MV-4-11 (cell line): ENCODE data around the gene ZNF469.
A peak's percentile ranks its signal among the peaks of the same experiment; 100 is the strongest.

Source experiments
- DNase-seq: peaks from one replicate; lab custom pipeline; 2025; lab: John Stamatoyannopoulos, UW

ZNF469 gene

DNA sequence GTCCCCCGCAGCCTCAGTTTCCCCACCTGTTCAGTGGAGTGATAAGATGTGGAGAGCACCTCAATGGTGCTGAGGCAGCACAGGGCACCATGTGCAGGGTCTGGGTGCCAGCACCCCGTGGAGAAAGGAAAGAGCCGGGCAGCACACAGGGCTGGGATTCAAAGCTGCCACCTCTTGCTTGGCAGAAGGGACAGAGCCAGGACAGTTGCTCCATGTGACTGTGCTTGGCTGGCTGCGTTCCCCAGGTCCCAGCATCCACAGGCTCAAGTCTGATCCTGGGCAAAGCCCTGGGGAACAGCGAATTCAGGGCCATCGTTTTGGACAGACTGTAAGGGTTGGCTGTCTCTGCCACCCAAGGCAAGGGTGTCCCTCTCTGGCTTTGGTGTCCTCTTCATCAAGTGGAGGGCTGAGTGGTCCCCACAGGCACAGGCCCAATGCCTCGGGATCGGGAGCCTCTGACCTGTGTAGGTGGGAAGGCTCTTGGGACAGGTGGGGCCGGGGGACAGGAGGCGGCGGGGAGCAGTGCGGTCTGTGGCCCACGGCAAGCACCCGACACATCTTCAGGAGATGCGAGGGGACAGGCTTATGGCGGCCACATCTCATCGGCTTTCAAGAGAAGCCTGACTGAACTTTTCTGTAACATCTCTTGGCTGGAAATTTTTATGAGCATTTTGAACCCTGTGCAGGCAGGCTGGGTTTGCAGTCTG is 8.5 kb downstream of the ZNF469 start:
- no peak for DNase-seq

DNA sequence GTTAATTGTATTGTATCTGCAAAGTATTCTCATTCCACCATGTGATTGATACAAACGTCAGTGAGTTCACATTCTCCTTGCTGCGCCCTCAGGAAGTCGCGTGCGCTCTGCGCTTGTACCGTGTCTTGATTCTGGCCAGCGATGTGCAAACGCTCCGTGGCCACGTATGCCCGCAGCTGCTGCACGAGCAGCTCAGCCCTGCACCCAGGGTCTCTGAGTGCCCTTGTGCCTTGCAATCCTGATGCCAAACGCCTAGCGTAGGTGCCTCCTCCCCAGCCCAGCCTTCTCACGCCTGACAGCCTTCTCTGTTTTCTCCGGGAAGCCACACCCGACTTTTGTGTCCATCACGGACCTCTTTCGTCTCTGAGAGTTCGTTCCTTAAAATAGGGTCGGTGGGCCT is 9.4 kb downstream of the ZNF469 start:
- no peak for DNase-seq

DNA sequence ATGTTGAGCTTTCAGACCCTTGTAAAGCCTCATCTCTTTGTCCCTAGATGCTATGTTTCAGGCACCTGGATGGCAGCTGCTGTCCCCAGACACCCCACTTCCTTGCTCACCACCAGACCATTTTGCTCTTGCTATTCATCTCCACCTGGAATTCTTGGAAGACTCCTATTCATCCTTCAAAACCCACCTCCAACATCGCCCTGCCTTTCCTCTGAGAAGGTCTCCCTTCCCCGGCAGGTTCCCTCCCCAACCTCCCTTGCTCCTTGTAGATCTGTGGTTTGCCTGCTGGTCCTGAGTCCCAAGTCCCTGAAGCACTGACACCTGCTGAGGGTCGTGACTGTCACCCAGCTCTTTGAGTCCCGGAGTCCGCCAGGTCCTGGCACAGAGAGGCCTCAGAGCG is 9.9 kb downstream of the ZNF469 start:
- no peak for DNase-seq

DNA sequence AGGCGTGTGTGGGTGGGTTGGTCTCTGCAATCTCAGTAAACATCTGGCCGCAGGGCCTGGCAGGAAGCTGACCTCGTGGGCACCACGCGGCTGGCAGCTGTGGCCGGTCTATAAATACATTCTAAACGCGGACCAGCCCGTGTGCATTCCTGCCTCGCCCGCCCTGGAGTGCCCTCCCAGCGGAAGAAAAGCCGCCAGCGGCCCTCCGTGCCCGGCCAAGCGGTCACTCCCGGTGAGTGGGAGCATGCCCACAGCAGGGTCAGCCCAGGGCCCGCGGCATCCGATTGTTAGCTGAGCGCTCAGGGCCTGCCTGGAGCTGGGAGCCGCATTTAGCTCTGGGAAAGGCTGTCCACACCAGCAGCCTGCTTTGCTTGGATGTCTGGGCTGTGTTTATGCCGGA is 10.3 kb downstream of the ZNF469 start:
- peak; percentile 7 for DNase-seq

DNA sequence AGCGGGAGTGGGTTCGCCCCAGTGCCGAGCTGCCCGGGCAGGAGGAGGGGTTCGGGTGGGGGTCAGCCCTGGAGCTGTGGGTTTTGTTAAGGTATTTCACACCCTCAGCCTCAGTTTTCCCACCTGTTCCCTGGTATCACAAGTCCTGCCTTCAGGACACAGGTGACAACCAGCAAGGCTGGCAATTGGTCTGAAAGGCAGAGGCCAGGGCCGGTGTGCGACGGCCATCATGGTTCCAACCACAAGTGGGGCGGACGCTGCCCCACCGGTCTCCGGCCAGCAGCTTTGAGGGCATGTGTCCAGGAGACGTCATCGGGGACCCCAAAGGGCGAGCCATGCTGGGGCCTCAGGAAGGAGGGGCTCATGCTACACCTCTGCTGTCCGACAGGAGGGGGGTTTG is 10.8 kb downstream of the ZNF469 start:
- no peak for DNase-seq

DNA sequence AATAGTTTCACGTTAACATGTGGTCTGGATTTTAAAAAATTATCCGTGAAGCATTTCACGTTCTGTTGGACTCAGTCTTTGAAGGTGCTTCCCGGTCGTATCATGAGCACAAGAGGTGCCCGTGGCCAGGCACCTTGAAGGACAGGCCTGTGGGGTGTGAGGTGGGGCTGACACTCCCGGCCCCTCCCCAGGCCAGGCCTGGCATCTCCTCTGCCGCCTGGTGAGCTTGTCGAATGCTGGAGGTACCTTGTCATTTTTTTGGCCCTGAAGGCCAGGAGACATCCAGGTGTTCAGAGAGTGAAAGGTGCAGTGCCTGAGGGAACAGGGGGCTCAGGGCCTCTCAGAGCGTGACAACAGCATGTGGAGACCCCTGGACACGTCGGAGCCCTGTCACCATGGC is 11.7 kb downstream of the ZNF469 start:
- DNase-seq = no peak

DNA sequence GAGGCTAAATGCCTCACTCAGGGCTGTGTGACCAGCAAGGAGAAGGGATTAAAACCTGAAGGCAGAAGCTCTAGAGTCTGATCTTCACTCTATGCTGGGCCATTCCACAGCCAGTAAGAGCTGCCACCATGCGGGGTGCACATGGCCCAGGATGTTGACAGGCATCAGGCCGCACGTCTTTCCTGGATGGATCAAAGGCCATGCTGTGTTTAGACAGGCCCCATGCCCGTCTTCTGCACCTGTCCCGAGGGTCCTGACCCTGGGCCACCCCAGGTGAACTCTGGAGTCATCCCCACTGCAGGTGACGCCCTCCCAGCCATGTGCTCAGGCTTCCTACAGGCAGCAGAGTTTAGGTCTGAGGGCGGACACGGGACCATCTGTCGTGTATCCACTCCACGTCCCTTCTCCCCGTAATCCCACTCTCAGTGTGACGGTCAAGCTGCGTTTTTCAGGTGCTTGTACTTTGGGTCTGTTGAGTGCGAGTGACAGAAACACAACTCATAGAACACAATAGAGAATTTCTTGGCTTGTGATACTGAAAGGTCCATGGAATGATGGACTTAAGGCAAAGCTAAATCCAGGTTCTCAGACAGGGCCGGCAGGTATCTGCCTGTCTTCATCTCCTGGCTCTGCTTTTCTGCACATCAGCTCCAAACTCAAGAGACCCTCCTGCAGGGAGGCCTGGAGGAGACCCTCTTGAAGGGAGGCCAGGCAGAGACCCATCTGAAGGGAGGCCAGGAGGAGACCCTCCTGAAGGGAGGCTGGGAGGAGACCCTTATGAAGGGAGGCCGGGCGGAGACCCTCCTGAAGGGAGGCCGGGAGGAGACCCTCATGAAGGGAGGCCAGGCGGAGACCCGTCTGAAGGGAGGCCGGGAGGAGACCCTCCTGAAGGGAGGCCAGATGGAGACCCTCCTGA is 13.2 kb downstream of the ZNF469 start:
- DNase-seq = no peak

DNA sequence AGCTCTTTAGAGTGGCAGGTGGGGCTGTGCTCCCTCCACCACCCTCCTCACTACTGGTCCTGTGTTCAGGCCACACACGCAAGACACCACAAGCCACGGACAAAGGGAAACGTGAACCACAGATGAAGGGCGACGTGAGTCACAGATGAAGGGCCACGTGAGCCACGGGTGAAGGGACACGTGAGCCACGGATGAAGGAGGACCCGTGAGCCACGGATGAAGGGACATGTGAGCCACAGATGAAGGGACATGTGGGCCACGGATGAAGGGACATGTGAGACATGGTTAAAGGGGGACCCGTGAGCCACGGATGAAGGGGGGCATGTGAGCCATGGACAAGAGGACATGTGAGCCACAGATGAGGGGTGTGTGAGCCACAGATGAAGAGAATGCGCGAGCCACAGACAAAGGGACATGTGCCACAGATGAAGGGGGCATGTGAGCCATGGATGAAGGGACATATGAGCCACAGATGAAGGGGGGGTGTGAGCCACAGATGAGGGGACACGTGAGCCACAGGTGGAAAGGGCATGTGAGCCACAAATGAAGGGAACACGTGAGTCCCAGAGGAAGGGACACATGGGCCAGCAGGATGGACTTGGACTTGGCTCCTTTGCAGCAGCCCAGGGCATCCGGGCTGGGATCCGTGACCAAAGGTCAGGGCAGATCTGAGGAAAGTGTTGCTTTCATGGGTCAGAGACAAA is 15.6 kb downstream of the ZNF469 start:
- no peak for DNase-seq

DNA sequence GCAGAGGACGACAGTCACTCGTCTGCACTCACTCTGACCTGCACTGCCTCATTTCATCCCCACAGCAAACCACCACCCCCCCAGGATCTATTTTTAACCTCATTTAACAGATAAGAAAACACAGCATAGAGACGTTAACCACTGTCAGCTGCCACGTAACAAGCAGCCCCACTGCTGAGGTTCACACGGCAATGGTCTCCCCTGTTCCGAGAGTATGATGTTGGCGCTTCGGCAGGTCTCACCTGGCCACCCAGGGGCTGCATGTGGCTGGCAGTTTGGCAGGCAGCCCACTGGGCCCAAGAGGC is 16.1 kb downstream of the ZNF469 start:
- no peak for DNase-seq

DNA sequence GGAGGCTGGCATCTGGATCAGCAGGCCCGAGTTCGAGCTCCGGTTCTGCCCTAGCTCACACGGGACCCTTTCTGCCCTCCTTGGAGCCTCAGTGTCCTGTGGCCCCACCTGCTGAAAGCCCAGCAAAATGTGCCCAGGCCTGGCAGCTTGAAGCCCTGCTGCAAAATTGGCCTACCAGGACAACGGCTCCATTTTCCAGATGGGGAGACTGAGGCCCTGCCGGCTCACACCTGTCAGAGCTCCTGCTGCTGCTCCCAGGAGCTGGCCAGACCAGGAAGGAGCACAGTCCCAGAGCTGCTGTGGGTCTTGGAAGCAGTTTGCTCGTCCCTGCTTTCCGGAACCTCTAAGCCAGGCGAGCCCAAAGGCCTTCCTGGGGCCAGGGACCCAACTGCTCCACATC is 17.4 kb downstream of the ZNF469 start:
- DNase-seq = no peak

DNA sequence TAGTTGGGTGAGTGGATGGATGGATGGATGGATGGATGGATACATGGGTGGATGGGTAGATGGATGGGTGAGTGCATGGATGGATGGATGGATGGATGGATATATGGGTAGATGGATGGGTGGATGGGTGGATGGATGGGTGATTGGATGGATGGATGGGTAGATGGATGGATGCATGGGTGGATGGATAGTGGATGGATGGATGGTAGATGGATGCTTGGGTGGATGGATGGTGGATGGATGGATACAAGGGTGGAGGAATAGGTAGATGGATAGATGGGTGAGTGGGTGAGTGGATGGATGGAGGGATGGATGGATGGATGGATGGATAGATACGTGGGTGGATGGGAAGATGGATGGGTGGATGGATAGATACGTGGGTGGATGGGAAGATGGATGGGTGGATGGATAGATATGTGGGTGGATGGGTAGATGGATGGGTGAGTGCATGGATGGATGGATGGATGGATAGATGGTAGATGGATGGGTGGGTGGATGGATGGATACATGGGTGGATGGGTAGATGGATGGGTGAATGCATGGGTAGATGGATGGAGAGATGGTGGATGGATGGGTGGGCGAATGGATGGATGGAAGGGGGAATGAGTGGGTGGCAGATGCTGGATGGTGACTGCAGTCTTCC is 19.0 kb downstream of the ZNF469 start:
- no peak for DNase-seq

DNA sequence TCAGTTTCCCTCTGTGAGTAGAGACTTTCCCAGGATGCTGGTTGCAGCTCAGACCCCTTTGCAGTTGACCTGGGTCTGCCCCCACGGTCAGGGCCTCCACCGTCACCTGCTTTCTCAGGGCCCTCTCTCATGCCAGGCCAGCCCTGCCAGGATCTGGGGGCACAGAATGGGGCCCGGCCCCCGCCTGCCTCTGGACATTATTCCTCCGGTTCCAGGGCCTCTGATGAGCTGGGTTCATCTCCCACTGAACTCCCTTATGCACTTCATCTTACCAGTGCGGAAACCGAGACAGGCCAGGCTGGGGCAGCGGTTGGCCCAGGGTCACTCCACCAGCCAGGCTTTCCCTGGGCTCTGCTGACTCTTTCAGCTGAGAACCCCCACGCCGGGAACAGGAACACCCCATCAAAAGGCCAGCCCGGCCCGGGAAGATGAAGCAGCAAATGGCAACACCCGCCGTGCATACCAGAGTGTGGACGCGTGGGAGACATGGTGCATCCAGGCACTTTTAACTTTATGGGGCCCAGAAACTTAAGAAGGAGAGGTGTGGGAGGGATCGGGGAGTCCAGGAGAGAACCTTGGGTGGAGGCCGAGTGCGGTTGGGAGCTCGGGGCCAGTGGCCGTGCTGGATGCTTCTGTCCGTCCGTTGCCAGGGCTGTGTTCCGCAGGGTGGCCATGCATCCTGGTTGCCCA is 19.9 kb downstream of the ZNF469 start:
- DNase-seq = no peak

DNA sequence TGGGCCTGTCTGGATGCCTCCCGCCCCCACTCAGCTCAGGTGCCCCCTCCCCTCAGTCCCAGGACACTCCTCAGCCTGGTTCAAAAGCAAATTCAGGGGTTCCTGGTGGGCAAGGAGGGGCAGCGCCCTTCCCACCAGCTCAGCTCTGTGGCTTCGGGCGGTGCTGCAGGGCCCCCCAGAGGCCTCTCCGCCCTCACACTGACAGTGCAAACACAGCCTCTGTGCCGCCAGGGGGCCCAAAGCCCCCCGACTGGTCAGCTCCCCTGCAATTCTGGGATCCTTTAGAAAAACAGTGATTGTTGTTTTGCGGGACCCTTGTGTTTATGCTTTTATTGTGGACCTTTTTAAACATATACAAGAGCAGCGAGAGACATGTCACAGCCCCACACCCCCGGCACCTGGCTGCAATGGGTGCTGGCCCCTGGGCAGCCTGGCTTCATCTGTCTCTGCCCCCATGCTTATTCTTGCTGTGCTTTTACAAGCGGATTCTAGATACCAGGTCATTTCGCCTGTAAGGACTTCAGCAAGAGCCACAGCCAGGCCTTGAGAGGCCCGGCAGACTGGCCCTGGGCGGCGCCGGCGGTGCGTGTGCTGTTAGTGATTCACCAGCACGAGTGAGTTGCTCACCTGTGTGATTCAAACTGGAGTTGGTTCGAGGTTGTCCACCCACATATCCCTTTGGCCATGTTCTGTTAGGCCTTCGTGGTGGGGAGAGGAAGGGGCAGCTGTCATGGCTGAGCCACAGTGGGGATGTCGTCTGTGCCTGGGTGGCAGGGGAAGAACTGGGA is 21.2 kb downstream of the ZNF469 start:
- no peak for DNase-seq

DNA sequence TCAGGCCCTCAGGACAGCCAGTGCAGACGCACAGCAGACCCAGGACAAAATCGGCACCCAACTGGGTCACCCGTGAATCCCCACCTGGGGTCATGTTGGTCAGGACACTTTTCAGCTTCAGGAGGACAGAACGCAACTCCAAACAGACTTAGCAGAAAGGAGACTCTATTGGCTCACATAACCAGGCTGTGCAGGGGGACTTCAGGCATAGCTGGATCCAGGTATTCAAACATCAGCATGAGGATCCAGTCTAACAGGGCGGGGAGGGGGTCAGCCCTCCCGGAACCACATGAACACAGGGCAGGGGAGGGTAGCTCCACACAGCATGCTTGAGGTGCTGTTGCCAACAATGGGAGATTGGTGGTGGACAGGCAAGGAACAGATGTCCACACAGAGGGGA is 22.0 kb downstream of the ZNF469 start:
- no peak for DNase-seq

DNA sequence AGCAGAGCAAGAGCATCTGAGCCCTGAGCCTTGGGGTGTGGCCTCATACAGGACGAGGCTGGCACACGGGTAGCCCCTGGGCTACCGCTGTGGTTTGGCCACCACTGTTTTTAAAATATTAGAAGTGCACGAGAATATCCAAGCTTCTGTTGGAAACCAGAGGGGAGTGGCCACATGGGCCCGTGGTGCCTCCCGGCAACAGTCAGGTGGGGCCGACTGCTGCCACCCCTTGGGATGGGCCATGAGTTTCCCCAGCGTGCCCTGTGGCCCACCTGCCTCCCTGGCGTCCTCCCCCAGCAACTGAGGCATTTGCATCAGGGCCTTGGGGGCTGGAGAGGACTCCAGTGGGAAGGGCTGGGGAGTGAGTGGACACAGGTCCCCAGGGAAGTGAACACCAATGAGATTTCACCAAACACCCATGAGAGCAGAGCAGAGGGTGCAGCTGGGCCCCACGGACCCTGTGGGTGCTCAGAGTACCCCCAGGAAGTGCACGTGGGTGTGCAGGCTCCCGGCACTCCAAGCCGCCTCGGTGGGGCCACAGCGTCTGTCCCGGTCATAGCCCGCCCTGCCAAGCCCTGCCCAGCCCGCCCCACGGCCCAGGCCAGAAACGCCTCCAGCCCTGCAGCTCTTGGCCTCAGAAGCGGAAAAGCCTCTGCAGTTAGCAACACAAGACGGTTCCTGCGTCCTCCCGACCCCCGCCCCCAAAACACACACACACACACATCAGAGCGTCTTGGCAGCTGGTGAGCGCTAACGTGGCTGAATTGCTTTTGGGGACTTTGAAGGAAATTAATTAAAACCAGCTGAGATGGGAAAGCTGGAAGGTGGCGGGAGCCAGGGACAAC is 22.7 kb downstream of the ZNF469 start:
- DNase-seq = no peak

DNA sequence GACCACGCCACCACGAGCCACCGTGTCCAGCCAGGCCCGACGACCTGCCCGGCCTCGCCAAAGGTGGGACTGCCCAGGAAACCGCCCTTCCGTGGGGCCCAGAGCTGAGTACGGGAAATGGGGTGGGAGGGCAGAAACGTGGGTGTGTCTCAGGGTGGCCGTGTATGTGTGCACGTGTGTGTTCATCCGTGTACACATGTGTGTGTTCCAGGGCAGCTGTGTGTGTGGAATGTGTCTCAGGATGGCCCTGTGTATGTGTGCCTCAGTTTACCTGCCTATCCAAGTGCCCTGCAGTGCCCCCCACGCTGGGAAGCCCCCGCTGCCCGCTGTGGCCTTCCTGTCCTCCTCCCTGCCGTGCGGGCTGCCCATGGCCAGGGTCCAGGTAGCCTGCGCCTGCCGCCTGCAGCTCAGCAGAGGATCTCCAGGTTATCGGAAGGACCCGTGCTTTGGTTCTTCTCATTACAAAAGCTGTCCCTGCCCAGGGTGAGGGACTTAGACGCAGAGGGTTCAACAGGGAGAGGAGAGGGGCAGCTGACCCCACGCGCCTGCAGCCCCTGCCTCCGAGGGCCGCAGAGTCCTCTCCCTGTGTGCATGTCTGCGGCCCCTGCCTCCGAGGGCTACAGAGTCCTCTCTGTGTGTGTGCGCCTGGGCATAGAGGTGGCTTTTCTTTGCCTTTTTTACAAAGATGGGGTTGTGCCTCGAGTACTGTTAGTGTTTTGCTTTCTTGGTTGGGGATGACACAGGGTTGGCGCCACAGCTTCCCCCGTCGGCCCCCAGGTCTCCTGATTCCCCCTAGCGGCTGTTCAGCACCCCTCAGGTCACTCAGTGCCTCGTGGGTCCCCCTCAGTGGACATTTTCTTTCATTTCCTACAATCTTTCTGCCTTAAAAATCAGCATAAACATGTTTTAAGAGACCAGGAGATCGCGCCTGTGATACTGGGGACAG is 23.6 kb downstream of the ZNF469 start:
- no peak for DNase-seq

DNA sequence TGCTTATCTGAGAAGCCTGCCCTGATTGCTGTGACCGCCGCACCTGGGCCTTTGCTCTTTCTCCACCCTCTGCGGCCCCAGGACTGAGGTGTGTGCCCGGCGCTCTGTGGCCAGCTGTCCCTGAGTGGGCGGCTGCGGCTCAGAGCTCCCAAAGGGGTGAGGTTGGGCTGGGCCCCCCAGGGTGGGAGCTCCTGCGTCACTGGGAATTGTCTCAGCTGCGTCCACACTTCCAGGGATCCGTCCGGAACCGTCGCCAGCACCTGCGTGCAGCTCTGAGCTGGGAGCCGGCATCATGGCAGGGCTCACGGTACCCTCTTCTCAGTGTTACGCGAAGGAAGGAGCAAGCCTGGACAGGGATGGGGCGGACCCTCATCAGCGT is 24.3 kb downstream of the ZNF469 start:
- DNase-seq = no peak

DNA sequence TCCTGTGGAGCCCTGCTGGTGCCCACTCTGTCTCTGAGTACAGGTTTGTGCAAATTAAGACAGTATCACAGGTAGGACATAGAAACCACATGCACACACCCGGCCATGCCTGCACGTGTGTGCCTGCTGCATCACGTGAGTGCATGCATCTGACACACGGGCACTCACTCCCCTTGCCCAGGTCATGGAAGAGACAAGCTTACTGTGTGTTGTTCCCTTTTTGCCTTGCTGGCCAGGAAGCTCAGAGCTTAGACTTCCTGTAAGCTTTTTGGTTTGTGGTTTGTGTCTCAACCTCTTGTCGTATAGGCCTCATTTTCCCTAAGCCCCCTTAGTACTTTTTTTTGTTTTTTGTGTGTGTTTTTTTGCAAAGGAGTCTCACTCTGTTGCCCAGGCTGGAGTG is 25.0 kb downstream of the ZNF469 start:
- DNase-seq = peak; percentile 95

DNA sequence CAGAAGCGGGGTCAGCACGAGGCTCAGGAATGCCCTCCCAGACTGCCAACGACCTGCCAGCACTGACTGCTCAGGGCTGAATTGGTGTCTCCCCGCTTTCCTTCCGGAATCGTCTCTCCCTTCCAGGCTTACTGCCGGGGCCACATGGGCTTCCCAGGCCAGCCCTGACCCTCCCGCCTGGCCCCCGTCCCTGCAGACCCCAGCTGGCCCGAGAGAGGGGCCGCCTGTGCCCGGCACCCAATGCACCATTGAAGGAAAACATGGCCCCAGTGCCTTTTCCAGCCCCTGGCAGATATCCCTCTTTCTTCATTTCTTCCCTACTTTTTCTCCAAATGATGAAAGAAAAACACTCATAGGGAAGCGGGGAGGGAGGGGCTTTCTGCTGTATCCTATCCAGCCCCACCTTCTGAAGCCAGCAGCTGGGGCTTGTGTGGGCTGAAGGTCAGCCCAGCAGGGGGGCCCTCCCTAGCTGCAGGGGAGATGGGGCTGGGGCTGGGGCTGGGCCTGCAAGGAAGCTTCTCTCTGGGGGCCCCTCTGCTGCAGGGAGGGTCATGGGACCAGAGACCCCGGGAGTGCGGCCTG is 25.9 kb downstream of the ZNF469 start:
- DNase-seq = no peak
